Activated CD4-positive, alpha-beta memory T cell treated with anti-CD3 and anti-CD28 coated beads, Interleukin-2, amount 10 ng/mL, durations not matched to agents 7 days and 5 days (primary cell): ENCODE data around the gene KLHL35. TPM values are rescaled to one million over a fixed set of nuclear protein-coding genes. Genes with fewer than 3 reads are reported as not detected.
"Not testable (repeated sequence)": the region's sequence is repeated elsewhere in the genome, so short reads cannot be mapped to it uniquely, and the experiment has no call there.

Source experiments
- CTCF ChIA-PET: fragments of 350-600 bp; sonication (Branson Sonifier 250); formaldehyde crosslinking; loops from one replicate; lab custom pipeline; 2021; ENCODE audit warnings: antibody characterized with exemption, inconsistent platforms; lab: Charles Lee
- POLR2A ChIA-PET: fragments of 350-600 bp; sonication (Branson Sonifier 250); formaldehyde crosslinking; loops from one replicate; lab custom pipeline; 2021; ENCODE audit warnings: antibody characterized with exemption; lab: Charles Lee
- DNase-seq: peaks from one replicate; pipeline ENCODE4 v3.0.0-alpha.2; 2020
- H3K27ac Mint-ChIP-seq: one replicate; pipeline ENCODE4 v1.8.0; 2021; ENCODE audit warnings: mild to moderate bottlenecking, mixed read lengths
- H3K27me3 Mint-ChIP-seq: one replicate; pipeline ENCODE4 v1.8.0; 2021; ENCODE audit warnings: mixed read lengths
- H3K36me3 Mint-ChIP-seq: one replicate; pipeline ENCODE4 v1.8.0; 2021; ENCODE audit warnings: low read depth, mixed read lengths
- H3K4me1 Mint-ChIP-seq: one replicate; pipeline ENCODE4 v1.8.0; 2021; ENCODE audit warnings: mixed read lengths
- H3K4me3 Mint-ChIP-seq: one replicate; pipeline ENCODE4 v1.8.0; 2021; ENCODE audit warnings: mild to moderate bottlenecking, mixed read lengths
- H3K9me3 Mint-ChIP-seq: one replicate; pipeline ENCODE4 v1.8.0; 2021; ENCODE audit warnings: mixed read lengths
- total RNA-seq, 2 experiments: library from RNA; stranded (reverse); gene quantifications; one replicate each; pipeline ENCODE4 v1.2.3, GENCODE V29; 2021

KLHL35 gene
- total RNA-seq, 2 experiments from 2014 or later, result 0.60 to 1.0 TPM

GRCh38 chr11:75425422-75425821, 7.6 kb downstream of the KLHL35 start:
- H3K27ac Mint-ChIP-seq, result no peak overlapping the region
- peaks cover 14% of the 10 kb centered on the region for H3K4me1 Mint-ChIP-seq
- CTCF ChIA-PET, result interaction anchor here (0.7 to 2.1 kb wide), 6 partner anchors 10 to 108 kb away, joined by 3 to 7 read pairs (median 4); no protein-coding TSS in a partner anchor
- no peak overlapping the region for H3K4me3 Mint-ChIP-seq
- POLR2A ChIA-PET, result interaction anchor here (0.6 kb wide), 1 partner anchor 9 kb away, joined by 3 read pairs; no protein-coding TSS in a partner anchor
- peaks cover 8% of the 10 kb centered on the region for H3K36me3 Mint-ChIP-seq
- no peak for DNase-seq
- H3K9me3 Mint-ChIP-seq, result peaks cover 6% of the 10 kb centered on the region
- peaks cover 20% of the 10 kb centered on the region for H3K27me3 Mint-ChIP-seq

GRCh38 chr11:75424396-75424795, 8.6 kb downstream of the KLHL35 start:
- ChIA-PET POLR2A (no interaction called here), CTCF (interaction anchor here (0.8 kb wide), 1 partner anchor 283 kb away, joined by 3 read pairs; no protein-coding TSS in a partner anchor)
- Mint-ChIP-seq H3K27ac (no peak overlapping the region), H3K4me3 (no peak overlapping the region), H3K27me3 (peaks cover 19% of the 10 kb centered on the region), H3K9me3 (peaks cover 5% of the 10 kb centered on the region), H3K4me1 (peaks cover 13% of the 10 kb centered on the region), H3K36me3 (peaks cover 7% of the 10 kb centered on the region)
- DNase-seq, result no peak

GRCh38 chr11:75423721-75424120, 9.3 kb downstream of the KLHL35 start:
- H3K4me1 Mint-ChIP-seq, result peaks cover 6% of the 10 kb centered on the region
- H3K4me3 Mint-ChIP-seq, result no peak overlapping the region
- POLR2A ChIA-PET, result interaction anchor here (2.4 kb wide), 1 partner anchor 16 kb away, joined by 6 read pairs; no protein-coding TSS in a partner anchor
- H3K27ac Mint-ChIP-seq, result no peak overlapping the region
- H3K9me3 Mint-ChIP-seq, result no peaks in the 10 kb centered on the region
- peaks cover 13% of the 10 kb centered on the region for H3K27me3 Mint-ChIP-seq
- CTCF ChIA-PET, result no interaction called here
- no peak for DNase-seq
- peaks cover under 1% of the 10 kb centered on the region for H3K36me3 Mint-ChIP-seq

GRCh38 chr11:75422248-75423231, 10.5 kb downstream of the KLHL35 start:
- POLR2A ChIA-PET, result interaction anchor here (1.1 to 2.4 kb wide), 3 partner anchors 9 to 109 kb away, joined by 3 to 6 read pairs (median 3); no protein-coding TSS in a partner anchor

GRCh38 chr11:75421902-75422247, 11.1 kb downstream of the KLHL35 start:
- DNase-seq, result no peak
- ChIA-PET POLR2A (interaction anchor here (1.1 to 2.4 kb wide), 4 partner anchors 8 to 110 kb away, joined by 3 to 6 read pairs (median 4); no protein-coding TSS in a partner anchor), CTCF (no interaction called here)
- Mint-ChIP-seq H3K27me3 (no peaks in the 10 kb centered on the region), H3K36me3 (no peaks in the 10 kb centered on the region), H3K4me1 (no peaks in the 10 kb centered on the region), H3K4me3 (no peak overlapping the region), H3K9me3 (no peaks in the 10 kb centered on the region), H3K27ac (no peak overlapping the region)

More at GRCh38 chr11:75422248-75423231, 10.5 kb downstream of the KLHL35 start:
- Mint-ChIP-seq H3K4me3 (no peak overlapping the region), H3K27ac (no peak overlapping the region), H3K9me3 (no peaks in the 10 kb centered on the region), H3K36me3 (no peaks in the 10 kb centered on the region), H3K4me1 (no peaks in the 10 kb centered on the region), H3K27me3 (peaks cover 2% of the 10 kb centered on the region)
- CTCF ChIA-PET, result no interaction called here
- DNase-seq, result no peak

GRCh38 chr11:75421035-75421602, 11.9 kb downstream of the KLHL35 start:
- Mint-ChIP-seq H3K36me3 (no peaks in the 10 kb centered on the region), H3K4me3 (no peak overlapping the region), H3K27me3 (no peaks in the 10 kb centered on the region), H3K27ac (no peak overlapping the region), H3K4me1 (no peaks in the 10 kb centered on the region), H3K9me3 (no peaks in the 10 kb centered on the region)
- no peak for DNase-seq
- CTCF ChIA-PET, result interaction anchor here (1.1 to 1.3 kb wide), 2 partner anchors 13 to 23 kb away, joined by 3 to 4 read pairs; no protein-coding TSS in a partner anchor
- POLR2A ChIA-PET, result interaction anchor here (1.6 to 1.8 kb wide), 2 partner anchors 9 to 111 kb away, joined by 3 to 4 read pairs; no protein-coding TSS in a partner anchor

GRCh38 chr11:75420224-75421034, 12.6 kb downstream of the KLHL35 start:
- H3K27ac Mint-ChIP-seq, result no peak overlapping the region
- H3K9me3 Mint-ChIP-seq, result no peaks in the 10 kb centered on the region
- H3K4me3 Mint-ChIP-seq, result no peak overlapping the region
- no peaks in the 10 kb centered on the region for H3K36me3 Mint-ChIP-seq
- POLR2A ChIA-PET, result interaction anchor here (1.6 to 1.8 kb wide), 2 partner anchors 9 to 111 kb away, joined by 3 to 4 read pairs; no protein-coding TSS in a partner anchor
- no peak for DNase-seq
- CTCF ChIA-PET, result interaction anchor here (1.1 to 1.3 kb wide), 2 partner anchors 12 to 22 kb away, joined by 3 to 4 read pairs; no protein-coding TSS in a partner anchor
- no peaks in the 10 kb centered on the region for H3K4me1 Mint-ChIP-seq
- no peaks in the 10 kb centered on the region for H3K27me3 Mint-ChIP-seq

GRCh38 chr11:75413864-75414263, 19.1 kb downstream of the KLHL35 start:
- no peaks in the 10 kb centered on the region for H3K9me3 Mint-ChIP-seq
- peaks cover 17% of the 10 kb centered on the region for H3K36me3 Mint-ChIP-seq
- DNase-seq, result no peak
- ChIA-PET POLR2A (interaction anchor here (1.1 to 2.4 kb wide), 3 partner anchors 8 to 15 kb away, joined by 3 to 11 read pairs (median 7); no protein-coding TSS in a partner anchor), CTCF (interaction anchor here (1.1 to 1.4 kb wide), 3 partner anchors 14 to 164 kb away, joined by 3 read pairs; no protein-coding TSS in a partner anchor)
- H3K4me3 Mint-ChIP-seq, result no peak overlapping the region
- H3K4me1 Mint-ChIP-seq, result no peaks in the 10 kb centered on the region
- H3K27ac Mint-ChIP-seq, result no peak overlapping the region
- no peaks in the 10 kb centered on the region for H3K27me3 Mint-ChIP-seq

- not testable (repeated sequence) for H3K4me1 Mint-ChIP-seq, H3K9me3 Mint-ChIP-seq, H3K27me3 Mint-ChIP-seq, H3K4me3 Mint-ChIP-seq, DNase-seq, H3K27ac Mint-ChIP-seq
- peaks cover 22% of the 10 kb centered on the region for H3K36me3 Mint-ChIP-seq
- ChIA-PET POLR2A (interaction anchor here (1.1 kb wide), 1 partner anchor 9 kb away, joined by 3 read pairs; no protein-coding TSS in a partner anchor), CTCF (interaction anchor here (1.1 to 1.3 kb wide), 2 partner anchors 13 to 165 kb away, joined by 3 read pairs; no protein-coding TSS in a partner anchor)
Observed at GRCh38 chr11:75413146-75413545, 19.9 kb downstream of the KLHL35 start.

GRCh38 chr11:75409971-75410370, 23.0 kb downstream of the KLHL35 start:
- Mint-ChIP-seq H3K36me3 (peaks cover 44% of the 10 kb centered on the region), H3K4me1 (peaks cover 16% of the 10 kb centered on the region)
- H3K9me3 Mint-ChIP-seq, H3K27ac Mint-ChIP-seq, DNase-seq, POLR2A ChIA-PET, CTCF ChIA-PET, H3K27me3 Mint-ChIP-seq, H3K4me3 Mint-ChIP-seq: not testable (repeated sequence)

GRCh38 chr11:75408957-75409219, 24.1 kb downstream of the KLHL35 start:
- H3K27me3 Mint-ChIP-seq, result no peaks in the 10 kb centered on the region
- H3K4me1 Mint-ChIP-seq, result peaks cover 24% of the 10 kb centered on the region
- no peak overlapping the region for H3K27ac Mint-ChIP-seq
- DNase-seq, result no peak
- POLR2A ChIA-PET, result interaction anchor here (0.6 to 1.3 kb wide), 3 partner anchors 9 to 121 kb away, joined by 3 to 7 read pairs (median 4); partner anchors contain the start of gene RPS3
- H3K36me3 Mint-ChIP-seq, result peaks cover 50% of the 10 kb centered on the region
- H3K4me3 Mint-ChIP-seq, result no peak overlapping the region
- H3K9me3 Mint-ChIP-seq, result no peaks in the 10 kb centered on the region
- CTCF ChIA-PET, result interaction anchor here (0.6 to 1.9 kb wide), 7 partner anchors 9 to 168 kb away, joined by 3 to 11 read pairs (median 3); partner anchors contain the start of gene RPS3

GRCh38 chr11:75406338-75406777, 26.6 kb downstream of the KLHL35 start:
- Mint-ChIP-seq H3K4me3 (no peak overlapping the region), H3K36me3 (peaks cover 66% of the 10 kb centered on the region), H3K27ac (no peak overlapping the region), H3K4me1 (peaks cover 49% of the 10 kb centered on the region), H3K27me3 (no peaks in the 10 kb centered on the region), H3K9me3 (no peaks in the 10 kb centered on the region)
- ChIA-PET CTCF (interaction anchor here (1.2 kb wide), 1 partner anchor 20 kb away, joined by 3 read pairs; no protein-coding TSS in a partner anchor), POLR2A (interaction anchor here (1.0 to 2.0 kb wide), 3 partner anchors 8 to 23 kb away, joined by 3 to 7 read pairs (median 3); no protein-coding TSS in a partner anchor)
- no peak for DNase-seq
